Measurements from ENCODE around the gene LPAR3.

- TF ChIP-seq, protein P1, sequence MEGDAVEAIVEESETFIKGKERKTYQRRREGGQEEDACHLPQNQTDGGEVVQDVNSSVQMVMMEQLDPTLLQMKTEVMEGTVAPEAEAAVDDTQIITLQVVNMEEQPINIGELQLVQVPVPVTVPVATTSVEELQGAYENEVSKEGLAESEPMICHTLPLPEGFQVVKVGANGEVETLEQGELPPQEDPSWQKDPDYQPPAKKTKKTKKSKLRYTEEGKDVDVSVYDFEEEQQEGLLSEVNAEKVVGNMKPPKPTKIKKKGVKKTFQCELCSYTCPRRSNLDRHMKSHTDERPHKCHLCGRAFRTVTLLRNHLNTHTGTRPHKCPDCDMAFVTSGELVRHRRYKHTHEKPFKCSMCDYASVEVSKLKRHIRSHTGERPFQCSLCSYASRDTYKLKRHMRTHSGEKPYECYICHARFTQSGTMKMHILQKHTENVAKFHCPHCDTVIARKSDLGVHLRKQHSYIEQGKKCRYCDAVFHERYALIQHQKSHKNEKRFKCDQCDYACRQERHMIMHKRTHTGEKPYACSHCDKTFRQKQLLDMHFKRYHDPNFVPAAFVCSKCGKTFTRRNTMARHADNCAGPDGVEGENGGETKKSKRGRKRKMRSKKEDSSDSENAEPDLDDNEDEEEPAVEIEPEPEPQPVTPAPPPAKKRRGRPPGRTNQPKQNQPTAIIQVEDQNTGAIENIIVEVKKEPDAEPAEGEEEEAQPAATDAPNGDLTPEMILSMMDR (IDR thresholded peaks at IDR 0.05): no peak
- no peak for TF ChIP-seq EZH2 (IDR thresholded peaks at IDR 0.05; ENCODE audit: borderline replicate concordance, insufficient read depth, low read depth, low read length, poor library complexity, severe bottlenecking)
Measured at GRCh38 chr1:84792421-84792820, 100.6 kb downstream of the LPAR3 start.

Data from B cell (primary cell).